NCI-H460 (cell line): ENCODE measurements around the gene PARP2. TPM values are rescaled to one million over a fixed set of nuclear protein-coding genes. Genes with fewer than 3 reads are reported as not detected.

Experiments used
- DNase-seq: peaks from one replicate; pipeline ENCODE4 v3.0.0-alpha.2; 2016; ENCODE audit warnings: low read depth; ENCODE audit errors: extremely low read depth
- small RNA-seq, 2 experiments: library from RNA; depleted of rRNA; stranded (forward); fragments of <200 nt; gene quantifications; one replicate each; pipeline ENCODE3, GENCODE V24; 2014
- total RNA-seq: library from RNA; depleted of rRNA; stranded (reverse); fragments of >200 nt; shearing (Covaris generic); gene quantifications from 2 replicates; pipeline ENCODE4 v1.2.3, GENCODE V29; 2014; rRNA removed

Gene PARP2
- total RNA-seq, 1 experiment from 2014 or later = 39.4 TPM

- DNase-seq = no peak
Measured at GRCh38 chr14:20388159-20388558, 44.7 kb downstream of the PARP2 start.

GRCh38 chr14:20391505-20391904 lies 48.1 kb downstream of the PARP2 start:
- DNase-seq = no peak

DNA sequence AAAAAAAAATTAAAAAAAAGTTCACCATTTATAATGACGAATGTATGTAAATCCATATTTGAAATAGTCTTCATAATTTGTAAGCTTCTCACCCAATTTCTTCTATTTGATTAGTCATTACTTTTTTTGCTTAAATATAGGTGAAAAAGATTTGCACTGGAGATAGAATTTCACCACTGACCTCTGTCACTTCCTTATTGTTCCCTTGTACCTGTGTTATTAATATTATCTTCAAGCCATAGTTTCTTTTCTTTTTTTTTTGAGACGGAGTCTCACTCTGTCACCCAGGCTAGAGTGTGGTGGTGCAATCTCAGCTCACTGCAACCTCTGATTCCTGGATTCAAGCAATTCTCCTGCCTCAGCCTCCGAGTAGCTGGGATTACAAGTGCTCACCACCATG lies 54.1 kb downstream of the PARP2 start:
- DNase-seq = no peak

DNA sequence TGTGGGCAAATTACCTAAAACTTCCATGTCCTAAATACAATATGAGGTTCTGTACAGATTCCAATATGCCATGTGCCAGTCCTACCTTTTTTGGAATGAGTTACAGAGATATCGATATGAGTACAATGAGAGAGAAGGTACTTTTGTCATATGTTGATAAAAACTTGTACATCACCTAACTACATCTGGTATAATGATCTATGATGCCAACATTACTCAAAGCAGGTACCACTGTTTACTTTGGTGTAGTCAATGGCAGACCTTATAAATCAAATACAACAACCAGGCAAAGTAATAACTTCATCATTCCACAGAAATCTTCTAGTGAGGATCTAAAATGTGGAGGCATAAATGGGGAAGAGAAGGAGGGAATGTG lies 57.1 kb downstream of the PARP2 start:
- DNase-seq = no peak

DNA sequence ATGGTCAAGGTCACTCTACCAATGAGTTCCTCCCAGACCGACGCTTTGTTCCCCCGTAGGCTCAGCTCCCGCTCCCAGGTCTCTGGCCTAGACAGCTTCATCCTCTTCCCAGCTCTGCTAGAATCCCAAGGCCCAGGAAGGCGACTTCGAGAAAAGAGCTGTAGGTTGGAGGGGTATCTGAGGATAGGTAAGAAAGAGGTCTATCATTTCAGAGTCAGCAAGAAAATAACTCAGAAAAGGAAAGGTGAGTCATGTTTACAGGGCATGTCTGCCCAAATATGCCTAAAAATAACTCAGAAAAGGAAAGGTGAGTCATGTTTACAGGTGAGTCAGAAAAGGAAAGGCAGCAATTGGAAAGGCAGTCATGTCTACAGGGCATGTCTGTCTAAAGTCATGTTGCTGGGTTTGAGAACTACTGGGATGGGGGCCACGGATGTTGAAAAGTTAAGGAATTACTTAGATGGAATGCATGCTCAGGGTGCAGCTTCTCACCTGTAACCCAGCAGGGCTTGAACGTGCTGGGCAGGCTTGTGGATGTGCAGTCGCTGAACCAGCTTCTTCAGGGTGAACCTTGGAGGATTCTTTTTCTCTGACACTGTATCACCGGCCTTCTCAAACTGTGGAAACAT lies 57.6 kb downstream of the PARP2 start:
- no peak for DNase-seq

DNA sequence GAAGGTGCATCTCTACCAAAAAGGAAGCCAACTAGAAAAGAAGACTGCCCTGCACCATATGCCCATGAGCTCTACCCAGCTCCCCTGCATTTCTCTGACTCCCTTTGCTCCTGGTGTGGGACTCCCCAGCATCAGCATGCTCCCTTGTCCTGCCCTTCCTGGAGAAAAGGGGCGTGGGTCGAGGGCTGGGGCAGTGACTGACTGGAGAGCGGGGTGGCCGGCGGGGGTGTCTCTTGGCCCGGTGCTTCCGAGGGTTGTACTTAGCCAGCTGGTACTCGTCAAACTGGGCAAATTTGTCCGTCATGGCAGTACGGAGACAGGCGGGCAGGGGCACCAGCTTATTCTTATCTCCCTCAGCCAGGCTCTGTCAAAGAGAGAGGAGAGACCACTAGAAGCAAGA lies 60.1 kb downstream of the PARP2 start:
- DNase-seq = no peak

Small RNAs within 50 kb of the gene (small RNA-seq; reads per million reads assigned to genes)
- gene SNORA79B (0.21 to 0.59 reads per million in 2 experiments), gene SNORD126 (109 to 1,373 reads per million in 2 experiments)

Other genes with a start within 250 kb of the PARP2 start
- not detected in 2 replicates for gene OR4K17, start 232.9 kb upstream of the PARP2 start, total RNA-seq
- not detected in 2 replicates for gene OR4N5, start 204.8 kb upstream of the PARP2 start, total RNA-seq
- gene OR11G2, start 152.7 kb upstream of the PARP2 start, total RNA-seq = not detected in 2 replicates
- not detected in 2 replicates for gene OR11H6, start 119.9 kb upstream of the PARP2 start, total RNA-seq
- not detected in 2 replicates for gene OR11H7, start 114.7 kb upstream of the PARP2 start, total RNA-seq
- gene OR11H4, start 104.3 kb upstream of the PARP2 start, total RNA-seq = not detected in 2 replicates
- gene TTC5, start 37.7 kb upstream of the PARP2 start, total RNA-seq = 13.0 and 18.7 TPM in 2 replicates
- 258 and 275 TPM in 2 replicates for gene CCNB1IP1, start 10.4 kb upstream of the PARP2 start, total RNA-seq
- gene TEP1, start 69.9 kb downstream of the PARP2 start, total RNA-seq = 13.0 and 13.3 TPM in 2 replicates
- not detected in 2 replicates for gene KLHL33, start 92.5 kb downstream of the PARP2 start, total RNA-seq
- gene OSGEP, start 111.2 kb downstream of the PARP2 start, total RNA-seq = 29.6 and 32.6 TPM in 2 replicates
- gene APEX1, start 111.6 kb downstream of the PARP2 start, total RNA-seq = 96.7 and 151 TPM in 2 replicates
- gene PIP4P1, start 117.8 kb downstream of the PARP2 start, total RNA-seq = 17.3 and 20.6 TPM in 2 replicates
- 83.5 and 89.9 TPM in 2 replicates for gene PNP, start 125.8 kb downstream of the PARP2 start, total RNA-seq
- gene RNASE10, start 161.9 kb downstream of the PARP2 start, total RNA-seq = not detected in 2 replicates
- gene RNASE9, start 217.4 kb downstream of the PARP2 start, total RNA-seq = not detected in 2 replicates
- not detected in 2 replicates for gene RNASE11, start 244.4 kb downstream of the PARP2 start, total RNA-seq
- gene RNASE12, start 247.7 kb downstream of the PARP2 start, total RNA-seq = not detected in 2 replicates